ENCODE data around the gene RYR1.
A peak's percentile ranks its signal among the peaks of the same experiment; 100 is the strongest.

The RYR1 gene

GRCh38 chr19:38425810-38426466 is 7.6 kb upstream of the RYR1 start, which contains the start of gene RASGRP4:
Gene RASGRP4 (minus strand): TSS chr19:38426219. CDS start chr19:38426091, 128 bp downstream.
- peak; percentile 43 for DNase-seq (ENCODE audit: low read depth, low spot score)

GRCh38 chr19:38427035-38427677 is 6.3 kb upstream of the RYR1 start:
- DNase-seq (ENCODE audit: low read depth, low spot score) = peak; percentile 38

- no peak for DNase-seq (ENCODE audit: low read depth, low spot score)
Observed at GRCh38 chr19:38429055-38429810, 4.3 kb upstream of the RYR1 start.

GRCh38 chr19:38429811-38430156 is 3.7 kb upstream of the RYR1 start:
- no peak for DNase-seq (ENCODE audit: low read depth, low spot score)

- DNase-seq (ENCODE audit: low read depth, low spot score) = no peak
Observed at GRCh38 chr19:38430931-38431330, 2.6 kb upstream of the RYR1 start.

GRCh38 chr19:38434549-38435051 is 1.1 kb downstream of the RYR1 start:
- DNase-seq (ENCODE audit: low read depth, low spot score) = no peak

- no peak for DNase-seq (ENCODE audit: low read depth, low spot score)
Observed at GRCh38 chr19:38437295-38437694, 3.8 kb downstream of the RYR1 start.

- no peak for DNase-seq (ENCODE audit: low read depth, low spot score)
Observed at GRCh38 chr19:38437917-38438316, 4.4 kb downstream of the RYR1 start.

GRCh38 chr19:38440592-38440991 is 7.1 kb downstream of the RYR1 start:
- DNase-seq (ENCODE audit: low read depth, low spot score) = no peak

- no peak for DNase-seq (ENCODE audit: low read depth, low spot score)
Observed at GRCh38 chr19:38441657-38442348, 8.3 kb downstream of the RYR1 start.

GRCh38 chr19:38442736-38443135 is 9.2 kb downstream of the RYR1 start:
- no peak for DNase-seq (ENCODE audit: low read depth, low spot score)

GRCh38 chr19:38443458-38443999 is 10.0 kb downstream of the RYR1 start:
- no peak for DNase-seq (ENCODE audit: low read depth, low spot score)

- no peak for DNase-seq (ENCODE audit: low read depth, low spot score)
Observed at GRCh38 chr19:38444026-38444425, 10.5 kb downstream of the RYR1 start.

GRCh38 chr19:38445362-38445761 is 11.9 kb downstream of the RYR1 start:
- DNase-seq (ENCODE audit: low read depth, low spot score) = no peak

- DNase-seq (ENCODE audit: low read depth, low spot score) = no peak
Observed at GRCh38 chr19:38448225-38448624, 14.7 kb downstream of the RYR1 start.

- no peak for DNase-seq (ENCODE audit: low read depth, low spot score)
Observed at GRCh38 chr19:38449518-38449917, 16.0 kb downstream of the RYR1 start.

- no peak for DNase-seq (ENCODE audit: low read depth, low spot score)
Observed at GRCh38 chr19:38451036-38451435, 17.5 kb downstream of the RYR1 start.

GRCh38 chr19:38451629-38452028 is 18.1 kb downstream of the RYR1 start:
- no peak for DNase-seq (ENCODE audit: low read depth, low spot score)

- DNase-seq (ENCODE audit: low read depth, low spot score) = no peak
Observed at GRCh38 chr19:38452430-38453366, 19.2 kb downstream of the RYR1 start.

- no peak for DNase-seq (ENCODE audit: low read depth, low spot score)
Observed at GRCh38 chr19:38453596-38453995, 20.1 kb downstream of the RYR1 start.

- no peak for DNase-seq (ENCODE audit: low read depth, low spot score)
Observed at GRCh38 chr19:38455031-38455430, 21.5 kb downstream of the RYR1 start.
